NCI-H82 (cell line): Measurements from ENCODE around the gene OSBPL7.

ENCODE experiments used
- DNase-seq: peaks from one replicate; lab custom pipeline; 2025; lab: John Stamatoyannopoulos, UW

The OSBPL7 gene, protein sequence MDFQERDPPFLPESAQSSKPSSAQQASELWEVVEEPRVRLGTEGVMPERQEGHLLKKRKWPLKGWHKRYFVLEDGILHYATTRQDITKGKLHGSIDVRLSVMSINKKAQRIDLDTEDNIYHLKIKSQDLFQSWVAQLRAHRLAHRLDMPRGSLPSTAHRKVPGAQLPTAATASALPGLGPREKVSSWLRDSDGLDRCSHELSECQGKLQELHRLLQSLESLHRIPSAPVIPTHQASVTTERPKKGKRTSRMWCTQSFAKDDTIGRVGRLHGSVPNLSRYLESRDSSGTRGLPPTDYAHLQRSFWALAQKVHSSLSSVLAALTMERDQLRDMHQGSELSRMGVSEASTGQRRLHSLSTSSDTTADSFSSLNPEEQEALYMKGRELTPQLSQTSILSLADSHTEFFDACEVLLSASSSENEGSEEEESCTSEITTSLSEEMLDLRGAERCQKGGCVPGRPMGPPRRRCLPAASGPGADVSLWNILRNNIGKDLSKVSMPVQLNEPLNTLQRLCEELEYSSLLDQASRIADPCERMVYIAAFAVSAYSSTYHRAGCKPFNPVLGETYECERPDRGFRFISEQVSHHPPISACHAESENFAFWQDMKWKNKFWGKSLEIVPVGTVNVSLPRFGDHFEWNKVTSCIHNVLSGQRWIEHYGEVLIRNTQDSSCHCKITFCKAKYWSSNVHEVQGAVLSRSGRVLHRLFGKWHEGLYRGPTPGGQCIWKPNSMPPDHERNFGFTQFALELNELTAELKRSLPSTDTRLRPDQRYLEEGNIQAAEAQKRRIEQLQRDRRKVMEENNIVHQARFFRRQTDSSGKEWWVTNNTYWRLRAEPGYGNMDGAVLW

DNA sequence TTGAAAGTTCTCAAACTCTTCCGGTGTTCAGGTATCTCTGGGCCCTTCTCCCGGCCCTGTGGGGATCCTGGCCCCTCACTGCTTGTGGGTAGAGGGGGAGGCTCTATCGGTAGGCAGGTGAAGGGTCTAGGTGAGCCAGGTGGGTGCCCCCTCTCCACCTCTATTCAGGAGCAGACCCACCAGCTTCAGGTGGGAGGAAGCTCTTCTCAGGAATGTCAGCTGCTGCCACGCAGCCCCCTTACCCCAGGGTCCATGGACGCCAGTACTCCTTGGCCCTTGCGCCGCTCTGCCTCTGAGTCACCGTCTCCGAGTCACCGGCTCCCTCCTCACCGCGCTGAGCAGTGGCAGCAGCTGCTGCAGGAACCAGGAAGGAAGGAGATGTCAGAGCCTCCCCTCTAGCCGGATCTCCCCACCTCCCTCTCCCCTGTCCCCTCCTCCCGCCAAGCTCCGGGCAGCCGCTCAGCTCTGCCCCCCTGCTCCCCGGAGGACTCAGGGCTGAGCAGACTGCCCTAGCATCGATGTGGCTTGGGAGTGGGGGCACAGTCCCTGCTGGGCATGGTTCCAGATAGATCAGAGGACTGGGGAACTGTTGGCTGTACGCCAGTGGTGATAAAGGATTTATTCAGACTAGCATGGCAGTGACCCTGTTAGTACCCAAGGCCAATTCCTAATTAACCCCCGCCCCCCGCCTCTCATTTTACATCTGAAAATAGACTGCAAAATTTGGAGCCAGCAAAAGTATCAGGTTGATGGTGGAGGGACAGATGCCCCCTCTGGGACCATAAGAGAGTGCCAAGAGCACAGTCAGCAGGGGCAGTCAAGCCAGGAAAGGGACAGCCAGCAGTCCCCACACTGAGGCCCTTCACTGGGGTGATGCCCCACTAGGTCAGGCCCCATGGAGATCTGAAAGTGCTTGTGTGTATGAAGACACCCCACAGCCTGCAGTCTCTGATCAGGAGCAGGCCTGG, at the start of gene OSBPL7:
TSS of gene OSBPL7 (minus strand) at position 371 of the 968 bp plus-strand sequence. CDS start 1,516 bp downstream, outside the sequence.
- DNase-seq = peak; percentile 95

DNA sequence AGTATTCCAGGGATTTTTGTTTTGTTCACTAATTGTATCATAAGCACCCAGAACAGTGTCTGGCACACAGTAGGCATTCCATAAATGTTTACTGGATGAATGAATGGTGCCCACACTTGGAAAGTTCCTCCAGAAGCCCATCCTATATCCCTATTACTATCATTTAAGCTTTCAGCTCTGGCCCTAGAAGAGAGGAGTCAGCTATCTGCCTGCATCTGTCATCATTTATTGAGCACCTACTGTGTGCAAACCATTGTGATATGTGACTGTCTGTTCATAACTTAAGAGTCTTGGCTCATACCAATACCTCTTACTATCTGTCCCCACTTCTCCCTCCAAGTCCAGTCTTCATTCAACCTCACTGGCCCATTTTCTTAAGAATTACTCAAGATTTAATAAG, 49.5 kb upstream of the OSBPL7 start:
- DNase-seq = no peak

DNA sequence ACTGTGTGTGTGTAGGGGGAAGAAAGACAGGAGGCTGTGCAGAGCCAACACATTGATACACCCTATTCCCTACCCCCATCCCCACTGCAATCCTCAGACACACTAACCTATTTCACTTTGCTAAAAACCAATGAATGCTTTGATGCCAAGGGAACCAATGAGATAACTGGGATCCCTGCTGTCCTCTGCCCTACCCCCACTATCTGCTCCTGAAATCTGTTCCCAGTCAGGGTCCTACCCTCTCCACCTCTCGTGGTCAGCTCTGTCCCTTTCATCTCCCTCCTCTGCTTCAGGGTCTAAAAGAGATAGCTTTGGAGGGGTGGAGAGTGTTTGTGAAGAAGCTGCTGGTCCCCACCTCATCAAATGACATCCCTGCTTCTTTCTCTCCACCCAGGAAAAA, 48.5 kb upstream of the OSBPL7 start:
- DNase-seq = no peak

DNA sequence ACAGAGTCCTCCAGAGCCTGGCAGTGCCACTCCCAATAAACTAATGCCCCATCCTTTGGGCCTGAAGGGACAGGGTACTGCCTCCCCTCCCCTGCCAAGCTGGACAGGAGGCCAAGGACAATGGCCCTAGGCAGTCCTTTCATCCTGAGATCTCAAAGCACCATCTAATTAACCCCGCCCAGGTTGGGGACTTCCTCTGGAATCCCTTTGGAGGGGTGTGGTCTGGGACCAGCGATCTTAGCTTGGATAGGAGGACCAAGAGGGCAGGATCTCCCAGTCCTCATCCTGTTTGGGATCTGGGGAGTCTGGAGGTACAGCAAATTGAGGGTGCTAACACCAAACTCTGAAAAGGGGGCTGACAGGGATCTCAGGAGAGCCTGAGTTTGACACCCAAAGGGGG, 47.5 kb upstream of the OSBPL7 start:
- no peak for DNase-seq

DNA sequence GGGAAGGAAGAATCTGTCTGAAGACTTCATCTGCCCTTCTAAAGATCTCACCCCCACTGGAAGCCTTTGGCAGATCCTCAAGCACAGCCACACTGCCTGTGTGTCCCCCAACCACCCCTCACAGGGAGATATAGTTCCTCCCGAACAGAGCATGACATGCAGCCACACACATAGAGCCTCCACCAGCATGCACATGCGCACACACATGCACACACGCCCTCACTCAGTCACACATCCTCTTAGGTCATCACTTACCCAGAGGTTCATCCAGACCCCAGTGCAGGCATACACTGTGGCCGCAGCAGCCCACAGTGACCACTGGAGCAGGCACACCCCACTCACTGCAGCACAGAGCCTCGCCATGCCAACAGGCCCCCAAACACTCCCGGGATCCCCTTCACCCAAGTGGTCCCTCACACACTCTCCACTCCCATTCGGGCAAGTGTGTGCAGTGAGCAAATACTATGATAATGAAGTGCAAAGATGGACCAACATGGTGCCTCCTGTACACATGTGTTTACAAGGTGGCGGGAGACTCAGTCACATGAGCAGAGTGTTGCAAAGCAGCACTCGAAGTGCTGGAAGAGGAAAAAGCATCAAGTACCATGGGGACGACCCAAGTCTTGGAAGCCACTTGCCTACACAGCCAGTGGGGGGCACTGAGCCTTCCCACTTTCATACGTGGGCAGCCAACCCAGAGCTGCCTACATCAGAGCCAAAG, 46.4 kb upstream of the OSBPL7 start:
- no peak for DNase-seq

DNA sequence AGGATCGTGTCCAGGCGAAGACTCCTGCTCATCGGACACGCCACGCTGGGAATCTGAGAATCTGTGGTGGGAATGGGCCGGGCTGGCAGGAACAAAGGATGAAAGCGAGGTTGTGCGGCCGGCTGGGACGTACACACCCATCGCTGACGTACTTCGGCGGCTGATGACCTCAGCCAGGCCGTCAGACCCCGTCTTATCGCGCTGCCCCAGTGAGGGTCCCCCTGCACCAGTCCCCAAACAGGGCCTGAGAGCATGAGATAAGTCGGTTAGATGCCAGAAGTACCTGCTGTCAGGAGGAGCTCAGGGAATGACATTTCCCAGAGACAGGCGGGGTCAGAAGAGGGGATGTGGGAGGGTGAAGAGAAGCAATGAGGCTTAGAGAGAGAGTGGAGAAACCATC, 45.3 kb upstream of the OSBPL7 start:
- no peak for DNase-seq

DNA sequence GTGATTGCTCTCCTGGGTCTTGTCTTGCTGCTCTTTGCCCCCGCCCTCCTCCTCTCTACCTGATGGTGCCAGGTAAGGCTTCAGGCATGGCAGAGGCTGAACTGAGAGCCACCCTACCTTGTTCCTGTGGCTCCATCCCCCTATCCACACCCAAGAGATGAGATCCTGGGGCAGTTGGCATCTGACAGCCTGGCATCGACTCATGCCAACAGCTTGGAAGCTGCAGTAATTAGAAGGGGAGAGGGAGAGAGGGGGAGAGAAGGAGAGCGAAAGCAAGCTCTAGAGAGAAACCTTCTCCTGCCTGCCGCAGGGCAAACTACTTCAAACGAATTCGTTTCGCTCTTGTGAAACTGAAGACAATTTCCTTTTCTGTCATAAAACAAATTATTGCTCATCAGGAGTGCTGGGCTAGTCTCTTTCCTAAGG, 43.2 kb upstream of the OSBPL7 start:
- no peak for DNase-seq

DNA sequence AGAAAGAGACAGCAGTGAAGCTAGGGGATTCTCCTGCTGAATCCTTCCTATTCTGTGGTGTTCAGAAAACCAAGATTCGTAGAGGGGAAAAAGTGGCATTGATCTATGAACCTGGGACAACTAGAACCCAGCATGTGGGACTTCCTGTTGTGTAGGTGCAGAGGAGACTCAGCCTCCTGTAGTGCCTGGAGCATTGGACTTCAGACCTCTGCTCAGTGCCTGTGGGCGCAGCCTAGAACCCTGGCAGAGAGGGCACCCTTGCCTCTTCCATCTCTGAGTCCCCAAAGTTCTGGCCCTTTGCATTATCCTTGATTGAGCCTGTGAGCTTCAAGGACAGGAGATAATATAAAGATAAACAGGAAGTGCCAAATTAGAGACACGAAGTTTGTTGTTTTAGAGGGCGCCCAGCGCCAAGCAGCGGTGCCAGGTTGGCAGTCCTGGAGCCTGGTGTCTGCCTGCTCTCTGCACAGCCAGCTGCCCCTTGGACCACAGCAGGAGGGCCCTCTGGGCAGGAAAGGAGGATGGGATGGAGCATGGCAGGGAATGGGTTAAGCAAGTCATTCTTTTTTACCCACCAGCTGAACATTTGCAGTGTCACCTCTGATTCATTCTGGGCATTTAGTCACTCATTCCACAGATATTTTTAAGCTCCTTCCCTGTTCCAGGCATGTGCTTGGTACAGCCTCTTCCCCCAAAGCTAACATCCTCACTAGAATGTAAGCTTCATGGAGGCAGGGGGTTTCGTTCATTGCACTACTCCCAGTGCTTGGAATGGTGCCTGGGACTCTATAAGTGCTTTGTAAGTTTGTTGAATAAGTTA, 41.2 kb upstream of the OSBPL7 start:
- no peak for DNase-seq

DNA sequence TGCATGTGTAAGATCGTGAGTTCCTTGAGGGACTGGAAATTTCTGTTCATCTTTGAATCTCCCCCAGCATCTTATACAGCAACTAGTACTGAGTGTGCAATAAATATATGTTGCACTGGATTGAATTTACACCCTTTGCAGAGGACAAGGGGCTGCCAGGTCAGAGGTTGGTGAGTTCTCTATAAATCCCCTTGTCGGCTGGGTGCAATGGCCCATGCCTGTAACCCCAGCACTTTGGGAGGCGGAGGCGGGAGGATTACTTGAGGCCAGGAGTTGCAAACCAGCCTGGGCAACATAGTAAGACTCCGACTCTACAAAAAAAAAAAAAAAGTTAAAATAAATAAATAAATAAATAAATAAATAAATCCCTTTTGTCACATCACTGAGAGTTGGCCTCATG, 38.8 kb upstream of the OSBPL7 start:
- DNase-seq = no peak

DNA sequence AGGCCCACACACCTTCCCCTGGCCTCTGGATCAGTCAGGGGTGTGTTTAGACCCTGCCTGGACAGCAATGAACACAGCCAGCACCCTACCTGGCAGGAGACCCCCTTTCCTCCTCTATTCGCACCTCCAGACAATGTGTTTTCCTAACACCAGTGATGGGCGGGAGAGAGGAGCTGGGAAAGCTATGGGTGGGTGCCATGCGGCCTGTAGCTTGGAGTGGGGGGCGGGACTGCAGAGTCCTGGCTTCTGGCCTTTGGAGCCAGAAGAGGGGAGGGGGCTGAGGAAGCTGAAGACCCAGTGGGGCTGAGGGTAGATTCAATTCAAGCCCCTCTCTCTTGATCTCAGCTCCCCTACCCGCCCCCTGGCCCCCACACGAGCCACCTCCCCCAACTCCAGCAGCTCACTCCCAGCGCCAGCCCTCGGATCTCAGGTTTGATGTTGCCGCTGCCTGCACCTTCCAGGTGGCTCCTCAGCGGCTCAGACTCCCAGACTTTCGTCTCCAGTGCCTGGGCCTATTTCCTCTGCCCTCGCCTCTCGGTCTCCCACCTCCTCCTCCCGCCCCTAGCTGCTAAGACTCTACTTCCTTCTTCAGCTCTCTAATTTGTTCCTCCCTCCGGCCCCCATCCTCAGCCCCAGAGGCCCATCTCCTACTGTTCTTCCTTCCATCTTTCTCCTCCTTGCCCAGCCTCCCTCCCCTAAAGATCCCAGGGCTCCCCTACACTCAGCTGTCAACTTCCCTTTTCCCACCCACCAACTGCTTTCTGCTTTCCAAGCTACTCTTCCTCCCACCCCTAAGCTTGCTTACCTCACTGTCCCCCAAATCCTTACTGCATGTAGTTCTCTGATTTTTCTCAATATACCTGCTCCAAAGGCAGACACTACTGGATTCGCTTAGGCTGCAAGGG, 36.2 kb upstream of the OSBPL7 start:
- DNase-seq = no peak

DNA sequence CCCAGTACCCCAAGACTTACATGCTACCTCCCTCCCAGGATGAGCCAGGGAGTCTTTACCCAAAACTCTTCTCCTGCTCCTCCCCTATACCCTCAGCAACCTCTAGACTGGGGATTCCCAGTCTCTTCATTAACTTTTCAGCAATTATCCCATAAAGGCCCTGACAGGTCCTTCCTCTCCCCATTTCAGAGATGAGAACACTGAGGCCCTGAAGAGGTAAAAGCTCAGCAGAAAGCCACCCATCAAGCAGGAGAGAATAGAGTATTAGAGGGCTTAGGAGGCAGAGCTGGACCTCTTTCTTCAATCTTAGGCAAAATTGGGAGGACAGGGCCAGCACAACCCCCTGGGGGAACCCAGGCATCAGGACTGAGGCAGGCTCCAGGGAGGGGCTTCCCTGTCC, 35.2 kb upstream of the OSBPL7 start:
- DNase-seq = no peak

DNA sequence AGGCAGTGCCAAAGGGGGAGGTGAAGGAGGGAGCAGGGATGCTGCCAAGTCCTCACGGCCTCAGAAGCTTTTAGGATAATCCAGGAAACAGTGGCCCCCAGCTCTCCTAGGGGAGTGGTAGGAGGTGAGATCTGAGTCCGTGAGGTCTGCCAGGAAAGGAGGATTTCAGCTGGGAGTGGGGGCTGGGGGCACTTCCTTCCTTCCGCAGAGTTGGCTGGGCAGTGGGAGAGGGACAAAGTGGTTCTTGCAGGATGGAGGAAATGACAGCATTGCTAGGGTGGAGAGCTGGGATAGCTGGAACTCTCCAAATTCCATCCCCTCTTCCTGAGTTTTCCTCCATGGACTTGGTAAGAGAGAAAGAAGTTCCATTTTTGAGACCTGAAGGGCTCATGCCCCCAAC, 34.1 kb upstream of the OSBPL7 start:
- DNase-seq = no peak

DNA sequence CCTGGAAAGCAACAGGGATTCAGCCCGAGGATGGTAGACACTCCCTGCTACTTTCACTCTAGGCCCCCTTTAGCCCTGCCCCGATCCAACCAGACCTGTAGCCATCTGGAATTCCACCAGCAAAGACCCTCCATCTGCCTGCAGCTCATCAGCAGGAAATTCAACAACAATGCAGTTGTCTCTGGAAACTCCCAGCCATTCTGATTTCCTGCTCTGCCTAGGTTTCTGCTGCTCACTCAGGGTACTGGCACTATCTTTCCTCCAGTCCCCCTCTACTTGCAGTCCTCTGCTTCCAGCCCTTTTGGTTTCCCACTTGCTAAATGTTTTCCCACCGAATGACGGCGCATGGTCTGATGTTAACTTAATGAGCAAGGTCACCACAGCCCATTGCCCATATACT, 32.0 kb upstream of the OSBPL7 start:
- DNase-seq = no peak

DNA sequence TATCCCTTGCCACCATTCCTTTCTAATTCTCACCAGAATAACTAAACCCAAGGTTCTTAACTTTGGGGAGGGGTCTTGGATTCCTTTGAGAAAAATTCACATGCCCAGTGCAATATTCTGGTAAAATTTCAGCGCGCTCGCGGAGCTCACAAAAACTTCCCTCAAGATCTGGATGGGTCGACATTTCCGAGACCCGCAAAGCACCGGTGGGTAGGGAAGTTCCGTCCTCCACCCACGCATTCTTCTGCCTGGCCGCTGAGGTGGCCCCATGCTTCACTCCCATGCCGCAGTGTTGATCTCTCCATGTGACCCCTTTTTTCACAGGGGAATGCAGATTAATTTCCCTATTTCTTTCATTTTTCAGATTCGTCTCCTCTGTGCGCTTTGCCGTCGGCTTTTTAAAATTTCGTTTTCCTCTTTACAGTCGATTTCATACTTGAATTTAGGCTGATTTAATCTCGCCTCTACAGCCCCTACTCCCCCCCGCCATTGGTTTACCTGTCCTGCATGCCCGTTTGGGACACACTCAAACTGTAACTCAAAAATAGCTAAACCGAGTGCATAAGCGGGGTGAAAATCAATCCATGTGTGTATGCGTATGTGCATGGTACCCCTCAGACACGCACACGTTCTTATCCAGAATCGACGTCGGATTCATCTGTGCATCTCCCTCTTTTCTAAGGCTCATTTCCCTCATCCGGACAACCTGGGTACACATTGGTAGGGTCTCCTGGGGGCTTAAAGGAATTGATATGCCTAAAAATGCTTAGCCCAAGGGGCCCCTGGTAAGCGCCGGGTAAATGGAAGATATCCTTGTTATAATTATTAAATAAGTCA, 30.7 kb upstream of the OSBPL7 start:
- DNase-seq = no peak

DNA sequence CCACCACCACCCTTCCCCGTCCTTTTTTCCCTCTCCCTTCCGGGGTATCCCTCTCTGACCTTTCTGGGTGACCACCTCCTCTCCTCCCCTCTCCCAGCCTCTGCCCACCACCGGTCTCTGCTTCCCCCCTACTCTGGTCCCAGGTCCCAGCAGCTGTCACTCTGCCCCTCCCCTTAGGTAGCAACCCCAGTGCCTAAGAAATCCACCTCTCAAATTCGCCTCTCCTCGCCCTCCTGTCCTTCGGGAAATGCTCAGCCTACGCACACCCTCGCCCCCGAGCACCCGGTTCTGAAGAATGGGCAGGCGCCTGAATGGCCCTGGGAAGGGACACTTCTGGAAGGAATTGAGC, 30.1 kb upstream of the OSBPL7 start:
- DNase-seq = no peak

DNA sequence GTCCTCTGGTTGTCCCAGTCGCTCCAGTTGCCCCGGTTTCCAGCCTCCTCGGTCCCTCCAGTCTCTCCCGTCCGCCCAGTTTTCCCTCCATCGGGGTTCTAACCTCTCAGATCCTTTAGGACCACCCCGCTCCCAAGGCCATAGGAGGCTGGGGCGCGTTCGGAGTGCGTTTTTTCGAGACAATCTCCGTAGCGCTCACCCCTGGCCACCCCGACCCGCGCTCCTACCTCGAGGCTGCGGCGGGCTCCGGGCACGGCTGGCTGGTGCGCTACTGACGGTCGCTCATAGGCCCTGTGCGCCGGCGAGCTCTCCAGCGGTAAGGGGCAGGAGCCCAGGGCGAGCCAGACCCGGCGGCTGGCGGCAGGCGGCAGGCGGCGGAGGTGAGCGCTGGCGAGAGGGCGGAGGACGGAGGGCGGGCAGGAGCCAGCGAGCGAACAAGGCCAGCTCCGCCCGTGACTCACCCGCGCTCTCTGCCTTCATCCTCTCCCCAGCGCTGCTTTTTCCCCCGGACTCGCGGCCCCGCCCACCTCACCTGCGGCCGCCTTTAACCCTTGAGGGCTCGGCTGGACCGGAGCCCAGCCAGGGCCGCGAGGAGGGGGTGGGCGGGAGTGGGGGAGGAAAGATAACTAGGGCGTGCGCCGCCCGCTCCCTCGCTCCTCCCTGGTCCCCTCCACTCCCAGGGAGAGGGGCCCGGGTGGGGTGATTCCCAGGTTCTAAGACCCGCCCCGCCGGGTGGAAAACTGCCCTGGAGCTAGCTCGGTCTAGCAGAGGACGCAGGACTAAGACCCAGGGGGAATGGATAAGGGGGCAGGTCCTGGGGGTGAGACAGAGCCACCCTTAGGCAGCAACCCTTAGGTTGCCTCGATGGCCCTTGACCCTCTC, 29.3 kb upstream of the OSBPL7 start, which contains the start of gene SP6:
TSS of gene SP6 (minus strand) at position 472 of the 882 bp plus-strand sequence. CDS start 2,734 bp downstream, outside the sequence.
- peak; percentile 62 for DNase-seq

DNA sequence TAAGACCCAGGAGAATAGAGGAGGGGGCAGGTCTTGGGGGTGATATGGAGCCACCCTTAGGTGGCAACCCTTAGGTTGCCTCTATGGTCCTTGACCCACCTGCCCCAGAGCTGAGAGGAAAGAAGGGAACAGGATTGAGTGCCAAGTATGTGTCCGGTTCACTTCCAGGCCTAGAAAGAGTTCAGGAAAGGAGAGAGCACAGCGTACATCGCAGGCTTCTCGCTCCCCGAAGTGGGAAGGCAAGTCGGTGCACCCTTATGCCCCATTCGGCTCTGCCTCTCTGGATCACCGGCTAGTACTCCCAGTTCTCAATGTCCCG, 28.7 kb upstream of the OSBPL7 start:
- DNase-seq = no peak

DNA sequence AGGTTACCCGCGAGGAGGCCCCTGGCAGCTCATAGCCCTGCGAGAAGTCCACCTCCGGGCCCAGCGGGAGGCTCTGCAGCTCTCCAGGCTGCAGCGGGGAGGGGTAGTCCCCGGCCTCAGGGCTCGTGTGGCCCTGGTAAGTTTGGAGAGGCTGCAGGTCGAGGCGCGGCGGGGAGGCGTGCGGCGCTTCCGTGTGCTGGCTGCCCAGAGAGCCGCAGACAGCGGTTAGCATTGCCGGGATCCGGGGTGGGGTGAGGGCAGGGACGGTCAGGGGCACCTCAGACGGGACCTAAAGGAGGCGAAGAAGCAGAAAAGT, 26.6 kb upstream of the OSBPL7 start:
- DNase-seq = no peak
